Right hindlimb (tissue), 1 donor: ENCODE measurements around the gene SH2D4B.
"Not testable (repeated sequence)": the region's sequence is repeated elsewhere in the genome, so short reads cannot be mapped to it uniquely, and the experiment has no call there.

ENCODE experiments used
- DNase-seq: peaks from one replicate; pipeline ENCODE4 v3.0.0-alpha.2; 2018

Gene SH2D4B

GRCh38 chr10:80526218-80526617, 11.5 kb upstream of the SH2D4B start:
- no peak for DNase-seq

- DNase-seq = no peak
Measured at GRCh38 chr10:80526742-80527141, 11.0 kb upstream of the SH2D4B start.

GRCh38 chr10:80528185-80528700, 9.5 kb upstream of the SH2D4B start:
- DNase-seq = no peak

- DNase-seq = no peak
Measured at GRCh38 chr10:80528901-80529300, 8.8 kb upstream of the SH2D4B start.

DNA sequence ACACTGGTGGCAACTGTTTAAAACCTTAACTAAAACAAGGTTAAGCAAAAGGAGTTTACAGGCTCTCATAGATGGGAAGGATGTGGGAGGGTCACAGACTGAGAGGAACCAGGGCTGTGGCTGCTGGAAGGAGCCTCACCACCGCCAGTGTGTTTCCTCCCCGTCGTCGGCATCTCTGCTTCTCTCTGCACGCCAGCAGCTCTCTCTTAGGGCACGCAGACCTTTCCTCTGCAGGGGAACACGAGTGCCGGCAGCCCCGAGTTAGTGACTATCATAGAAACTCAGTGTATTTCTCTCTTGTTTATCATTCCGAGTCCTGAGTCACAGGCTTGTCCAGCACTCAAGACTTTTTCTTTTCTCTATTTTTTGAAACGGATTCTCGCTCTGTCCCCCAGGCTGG, 8.1 kb upstream of the SH2D4B start:
- DNase-seq = no peak

DNA sequence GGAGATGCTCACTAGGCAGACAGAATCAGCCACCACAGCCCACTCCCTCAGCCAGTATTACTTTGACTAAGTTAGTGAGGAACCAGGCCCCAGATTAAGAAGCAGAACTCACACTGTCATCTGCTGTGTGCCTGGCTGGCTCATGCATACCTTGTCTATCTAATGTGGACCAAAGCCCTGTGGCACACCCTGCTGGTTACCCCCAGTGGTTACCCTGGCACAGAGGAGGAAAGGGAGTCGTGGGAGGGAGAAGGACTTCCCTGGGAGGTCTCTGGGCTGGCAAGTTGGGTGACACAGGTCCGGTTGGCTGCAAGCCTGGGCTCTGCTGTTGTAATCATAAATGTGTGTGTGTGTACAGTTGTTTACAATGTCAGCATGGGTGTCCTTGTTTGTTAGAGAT, 7.5 kb upstream of the SH2D4B start:
- DNase-seq = no peak

DNA sequence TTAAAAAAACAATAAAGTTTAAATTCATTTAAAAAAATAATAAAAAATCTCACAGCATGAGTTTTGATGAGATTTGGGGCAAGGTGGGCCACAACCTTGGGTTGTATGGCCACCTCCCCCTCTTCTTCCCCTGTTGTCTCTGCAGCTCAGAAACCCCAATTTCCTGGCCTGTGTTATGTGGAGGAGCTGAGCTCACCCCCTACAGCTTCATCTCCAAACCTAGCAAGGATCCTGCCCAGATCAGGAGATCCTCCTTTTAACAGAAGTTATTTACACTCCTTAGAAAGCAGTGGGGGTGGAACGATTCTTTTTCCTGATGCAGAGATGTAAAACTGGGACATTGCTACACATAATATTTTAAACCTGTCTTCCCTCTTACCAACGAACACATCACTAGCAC, 6.9 kb upstream of the SH2D4B start:
- no peak for DNase-seq

GRCh38 chr10:80532571-80532970, 5.1 kb upstream of the SH2D4B start:
- DNase-seq = no peak

- not testable (repeated sequence) for DNase-seq
Measured at GRCh38 chr10:80534059-80534458, 3.6 kb upstream of the SH2D4B start.

GRCh38 chr10:80534646-80535045, 3.1 kb upstream of the SH2D4B start:
- not testable (repeated sequence) for DNase-seq

DNA sequence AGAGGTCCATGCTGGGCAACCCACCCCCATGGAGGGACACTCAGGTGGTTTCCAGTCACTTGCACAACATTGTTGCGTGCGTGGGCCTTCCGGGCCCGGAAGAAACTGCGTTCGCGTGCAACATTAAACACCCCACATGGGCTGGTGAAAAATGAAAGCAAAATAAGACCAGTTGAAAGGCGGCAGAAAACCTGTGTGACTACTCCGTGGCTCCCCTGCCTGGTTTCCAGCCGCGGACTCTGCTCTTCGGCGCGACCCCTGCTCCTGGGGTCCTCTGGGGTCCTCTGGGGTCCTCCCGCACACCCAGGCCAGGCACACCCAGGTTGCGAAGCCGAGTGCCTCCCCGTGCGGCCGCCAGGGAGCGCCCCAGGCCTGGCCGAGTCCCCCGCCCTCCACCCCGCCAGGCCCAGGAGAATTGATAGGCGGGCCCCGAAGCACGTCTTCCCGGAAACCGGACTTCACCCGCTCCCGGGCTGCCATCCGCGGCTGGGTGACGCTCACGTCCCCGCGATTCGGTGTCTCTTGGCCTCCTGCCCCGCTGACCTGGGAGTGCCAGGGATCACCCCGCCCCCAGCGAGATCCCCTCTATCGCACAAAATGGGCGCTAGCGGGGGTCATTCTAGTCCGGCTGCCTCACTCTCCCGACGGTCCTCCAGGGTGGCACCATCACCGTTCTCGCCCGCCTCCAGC, 1.9 kb upstream of the SH2D4B start:
- DNase-seq = peak; percentile 67

GRCh38 chr10:80536361-80536835, 1.3 kb upstream of the SH2D4B start:
- DNase-seq = no peak

DNA sequence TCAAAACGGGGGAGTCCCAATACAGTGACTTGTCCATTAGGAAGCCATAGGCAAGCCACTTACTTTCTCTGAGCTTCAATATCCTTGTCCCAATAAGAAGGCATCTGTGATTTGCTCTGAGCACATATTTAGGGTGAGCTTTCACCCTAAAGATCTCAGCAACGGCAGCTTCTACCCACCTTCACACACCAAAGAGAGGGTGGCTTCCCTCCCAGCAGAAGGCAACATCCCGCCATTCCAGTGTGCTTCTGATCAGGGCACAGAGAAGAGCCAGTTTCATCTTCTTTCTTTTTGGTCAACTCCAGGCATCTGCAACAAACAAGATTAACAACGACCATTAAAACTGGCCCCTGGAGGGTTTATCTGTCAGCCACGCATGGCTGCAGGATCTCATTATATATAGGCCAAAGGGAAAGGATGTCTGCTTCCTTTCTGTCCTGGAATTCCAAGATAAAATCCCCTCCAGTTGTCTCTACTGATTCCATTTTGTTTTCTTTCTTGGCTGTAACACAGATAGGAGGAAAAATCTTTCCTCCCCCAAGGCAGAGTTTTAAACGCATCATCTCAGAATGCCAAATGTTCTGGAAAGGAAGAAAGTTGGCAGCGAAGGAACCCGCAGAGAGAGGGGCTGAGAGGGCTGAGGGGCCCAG, 491 bp upstream of the SH2D4B start:
- peak; percentile 50 for DNase-seq

DNA sequence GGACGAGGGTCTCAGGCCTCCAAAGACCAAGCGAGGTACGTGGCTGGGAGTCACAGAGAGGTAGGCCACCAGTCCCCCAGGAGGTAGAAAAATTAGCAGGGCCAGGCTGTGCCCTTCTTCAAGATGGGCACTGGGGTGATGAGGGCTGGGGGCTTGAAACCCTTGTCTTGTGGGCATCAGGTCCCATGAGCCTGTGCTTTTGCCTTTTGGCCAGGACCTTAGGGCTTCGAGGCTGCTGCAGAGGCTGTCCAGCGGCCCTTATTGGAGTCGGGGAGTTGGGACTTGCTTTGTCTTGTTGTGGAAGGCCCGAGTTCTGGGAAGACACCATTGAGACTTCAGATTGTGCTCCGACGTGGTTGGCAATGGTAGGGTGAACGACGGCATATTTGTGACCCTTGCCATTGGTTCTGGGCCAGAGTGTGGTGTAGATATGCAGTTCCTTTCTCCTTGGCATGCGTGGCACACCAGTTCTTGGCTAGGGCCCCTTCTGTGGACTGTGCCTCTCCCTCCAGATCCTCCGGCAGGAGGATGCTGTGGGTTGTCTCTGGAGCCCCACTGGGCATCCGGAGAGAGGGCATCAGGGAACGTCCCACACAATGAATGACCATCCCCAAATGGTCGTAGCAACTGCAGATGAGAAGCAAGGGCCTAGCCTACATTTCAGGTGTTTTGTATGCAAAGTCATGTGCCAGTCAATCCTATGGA, 931 bp downstream of the SH2D4B start:
- DNase-seq = no peak

DNA sequence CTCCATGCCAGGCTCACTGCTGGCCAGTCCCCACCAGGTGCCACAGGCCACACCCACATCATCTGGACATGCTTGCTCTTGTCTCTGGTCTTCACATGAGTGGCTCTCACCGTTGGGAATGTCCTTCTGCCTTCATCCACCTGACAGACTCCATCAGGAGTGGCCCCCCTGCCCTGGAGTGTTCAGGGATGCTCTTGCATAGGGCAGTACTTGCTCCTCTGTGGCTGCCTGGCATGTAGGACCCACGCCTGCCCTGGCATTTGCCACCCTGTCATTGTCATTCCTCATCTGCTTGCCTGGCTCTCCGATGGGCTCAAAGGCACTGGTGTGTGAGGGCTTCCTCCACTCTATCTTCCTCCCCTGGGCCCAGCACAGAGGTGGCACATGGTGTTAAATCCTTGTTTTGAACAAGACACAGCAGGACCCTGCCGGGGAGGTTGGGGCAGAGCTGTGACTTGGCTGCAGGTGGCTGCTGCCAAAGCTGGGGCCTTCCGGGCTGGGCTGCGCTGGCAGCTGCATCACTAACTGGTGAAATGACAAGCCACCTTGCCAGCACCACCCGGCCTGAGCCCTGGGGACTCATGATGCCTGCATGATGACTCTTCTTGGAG, 1.8 kb downstream of the SH2D4B start:
- no peak for DNase-seq

DNA sequence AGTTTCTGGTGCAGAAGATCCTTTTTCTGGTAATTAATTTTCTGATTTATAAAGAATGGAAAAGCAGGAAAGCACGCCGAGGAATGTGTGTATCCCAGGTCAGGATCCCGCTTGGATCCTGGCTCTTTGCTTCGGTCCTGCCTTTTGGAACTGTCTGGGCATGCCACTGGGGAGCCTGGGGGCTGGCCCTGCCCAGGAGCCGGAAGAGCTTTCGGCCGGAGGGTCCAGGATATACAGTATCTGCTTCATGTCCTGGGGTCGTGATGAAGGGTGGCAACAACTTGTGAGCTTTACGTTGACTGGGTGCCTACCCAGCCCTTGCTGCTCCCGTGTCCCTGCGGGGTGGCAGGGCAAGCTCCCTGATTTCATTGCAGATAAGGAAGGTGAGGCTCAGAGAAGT, 2.4 kb downstream of the SH2D4B start:
- no peak for DNase-seq

DNA sequence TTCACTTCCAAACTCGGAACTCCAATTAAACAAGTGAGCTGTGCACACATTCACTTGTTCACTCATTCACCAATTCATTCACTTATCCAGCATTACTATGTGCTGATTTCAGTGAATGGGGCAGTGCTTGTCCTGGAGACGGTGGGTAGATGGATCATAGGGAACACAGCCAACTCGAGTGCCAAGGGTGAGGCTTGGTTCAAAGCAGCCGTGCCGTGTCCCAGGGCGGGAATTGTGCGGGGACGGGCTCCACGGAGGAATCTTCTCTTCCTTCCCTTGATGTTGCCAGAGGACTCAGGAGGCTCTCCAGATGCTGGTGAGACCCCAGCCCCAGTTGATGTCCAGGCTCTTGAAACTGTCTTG, 2.9 kb downstream of the SH2D4B start:
- no peak for DNase-seq

DNA sequence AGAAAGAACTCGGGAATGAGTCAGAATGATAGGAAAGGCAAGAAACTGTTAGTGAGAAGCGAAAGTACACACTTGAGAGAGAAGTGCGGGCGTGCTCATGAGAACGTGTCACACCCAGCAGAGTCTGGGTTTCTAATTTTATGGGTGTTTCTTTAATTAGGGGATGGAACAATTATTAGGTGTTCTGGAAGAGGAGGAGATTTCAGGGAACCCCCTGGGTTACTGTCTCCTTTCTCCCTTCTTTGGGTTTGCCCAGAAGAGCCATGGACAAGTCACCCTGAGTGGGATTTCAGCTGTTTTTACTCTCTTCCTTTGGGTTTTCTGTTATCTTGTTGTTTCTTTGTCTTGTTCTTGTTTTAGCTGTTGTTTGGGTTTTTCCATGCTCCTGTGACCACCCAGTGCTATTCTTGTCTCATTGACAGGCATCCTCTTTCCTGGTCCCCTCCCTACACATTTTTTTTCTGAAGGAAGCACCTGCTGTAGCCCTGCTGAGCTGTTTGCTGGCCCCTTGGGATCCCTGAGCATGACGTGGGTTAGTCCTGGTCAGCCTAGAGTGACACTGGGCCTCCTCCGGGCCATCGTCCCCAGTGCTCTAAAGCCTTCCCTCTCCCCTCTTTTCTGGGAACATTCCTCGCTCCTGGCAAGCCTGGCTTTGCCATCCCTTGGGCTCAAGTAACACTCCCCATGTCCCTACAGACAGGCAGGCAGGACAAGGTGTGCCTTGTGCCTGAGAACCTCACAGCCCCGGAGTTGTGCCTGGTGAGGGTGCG, 3.5 kb downstream of the SH2D4B start:
- DNase-seq = no peak

DNA sequence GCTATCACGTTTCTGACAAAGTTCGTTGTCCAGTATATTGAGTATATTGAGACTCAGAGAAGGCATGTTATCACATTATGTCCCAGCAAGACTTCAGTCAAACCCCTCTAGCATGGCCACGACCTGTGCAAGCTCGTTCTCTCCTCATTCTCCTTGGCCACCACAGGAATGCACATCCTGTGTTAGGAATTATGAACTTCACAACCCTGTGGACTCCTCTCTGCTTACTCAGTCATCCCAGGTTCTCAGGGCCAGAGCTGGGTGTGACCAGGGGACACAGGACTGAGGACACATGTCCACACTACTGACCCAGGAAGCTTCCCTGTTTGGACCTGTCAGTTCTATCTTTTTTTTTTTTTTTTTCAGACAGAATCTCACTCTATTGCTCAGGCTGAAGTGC, 4.4 kb downstream of the SH2D4B start:
- no peak for DNase-seq

DNA sequence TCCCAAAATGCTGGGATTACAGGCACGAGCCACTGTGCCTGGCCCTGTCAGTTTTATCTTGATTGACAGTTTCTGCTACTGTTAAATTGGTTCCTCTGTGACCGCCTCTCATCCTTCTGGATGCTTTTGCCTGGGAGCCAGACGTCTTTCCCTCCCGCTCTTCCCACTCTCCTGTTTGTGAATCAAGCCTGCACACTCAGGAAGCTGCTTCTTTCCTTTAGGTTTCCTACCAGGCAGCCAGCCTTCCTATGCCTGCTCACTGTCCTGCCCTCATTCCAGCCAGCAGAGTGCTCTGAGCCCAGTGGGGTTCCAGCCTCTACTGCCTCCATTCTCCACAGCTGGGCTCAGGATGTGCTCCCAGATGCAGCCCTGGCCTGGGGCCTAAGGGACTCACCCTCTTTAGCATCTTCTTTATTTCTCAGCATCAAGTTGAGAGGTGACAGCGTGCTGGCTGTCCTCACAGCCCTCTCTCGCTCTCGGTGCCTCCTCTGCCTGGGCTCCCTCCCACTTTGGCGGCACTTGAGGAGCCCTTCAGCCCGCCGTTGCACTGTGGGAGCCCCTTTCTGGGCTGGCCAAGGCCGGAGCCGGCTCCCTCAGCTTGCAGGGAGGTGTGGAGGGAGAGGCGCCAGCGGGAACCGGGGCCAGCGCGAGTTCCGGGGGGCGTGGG, 5.1 kb downstream of the SH2D4B start:
- no peak for DNase-seq

DNA sequence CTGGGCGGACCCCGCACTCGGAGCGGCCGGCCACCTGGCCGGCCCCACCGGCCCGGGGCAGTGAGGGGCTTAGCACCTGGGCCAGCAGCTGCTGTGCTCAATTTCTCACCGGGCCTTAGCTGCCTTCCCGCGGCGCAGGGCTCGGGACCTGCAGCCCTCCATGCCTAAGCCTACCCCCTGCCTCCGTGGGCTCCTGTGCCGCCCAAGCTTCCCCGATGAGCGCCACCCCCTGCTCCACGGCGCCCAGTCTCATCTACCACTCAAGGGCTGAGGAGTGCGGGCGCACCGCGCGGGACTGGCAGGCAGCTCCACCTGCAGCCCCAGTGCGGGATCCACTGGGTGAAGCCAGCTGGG, 5.6 kb downstream of the SH2D4B start:
- DNase-seq = not testable (repeated sequence)

DNA sequence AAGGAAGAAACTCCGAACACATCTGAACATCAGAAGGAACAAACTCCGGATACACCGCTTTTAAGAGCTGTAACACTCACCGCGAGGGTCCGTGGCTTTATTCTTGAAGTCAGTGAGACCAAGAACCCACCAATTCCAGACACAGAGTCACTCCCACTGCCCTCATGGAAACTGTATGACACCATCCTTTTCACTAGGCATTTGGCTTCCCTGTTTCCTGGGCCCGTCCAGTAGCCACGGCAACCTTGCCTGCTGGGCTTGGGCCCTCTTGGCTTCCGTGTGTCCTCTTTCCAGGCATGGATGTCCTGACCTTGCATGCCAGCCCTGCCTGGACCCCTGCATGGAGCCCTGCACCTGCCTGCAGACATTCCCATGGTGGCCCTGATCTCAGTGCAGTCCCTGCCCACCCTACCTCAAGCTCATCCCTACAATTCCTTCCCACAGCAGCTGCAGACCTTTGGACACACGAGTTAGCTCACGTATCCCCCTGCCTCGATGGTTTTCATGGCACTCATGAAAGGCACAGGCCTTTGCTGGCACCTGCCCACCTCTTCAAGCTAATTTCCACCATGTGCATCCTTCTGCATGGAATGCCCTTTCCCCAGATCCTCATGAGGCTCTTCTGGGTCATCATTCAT, 6.7 kb downstream of the SH2D4B start:
- DNase-seq = no peak
